ENCODE results near the gene CD248. TPM values are rescaled to one million over a fixed set of nuclear protein-coding genes. Genes with fewer than 3 reads are reported as not detected.
"Not testable (repeated sequence)": the region's sequence is repeated elsewhere in the genome, so short reads cannot be mapped to it uniquely, and the experiment has no call there.

The CD248 gene
- total RNA-seq, 1 donor, result 107 TPM

GRCh38 chr11:66277471-66278362 lies 39.1 kb downstream of the CD248 start, which contains the start of gene CNIH2:
TSS of gene CNIH2 (plus strand) at chr11:66278175. CDS start at chr11:66278457, 282 bp downstream.
- peak; percentile 98 for DNase-seq (ENCODE audit: insufficient read length, low spot score, missing footprints)
- Histone ChIP-seq H3K4me2 (ENCODE audit: insufficient read depth, low read length) (no peak within 1 kb of the TSS), H3K36me3 (ENCODE audit: insufficient read depth, low read length) (peaks cover 31% of the 10 kb centered on the region), H3K4me3 (ENCODE audit: insufficient read depth, low read length) (peak within 1 kb of the TSS; percentile 37), H3K79me2 (ENCODE audit: insufficient read depth, low read length) (no peaks in the 10 kb centered on the region), H2AFZ (ENCODE audit: low read length) (no peak within 1 kb of the TSS), H3K27ac (ENCODE audit: low read depth, low read length) (no peak within 1 kb of the TSS), H4K20me1 (ENCODE audit: insufficient read depth, low read length) (peaks cover 20% of the 10 kb centered on the region), H3K27me3 (ENCODE audit: insufficient read depth, low read length) (peaks cover 6% of the 10 kb centered on the region), H3K4me1 (ENCODE audit: insufficient read depth, low read length) (peaks cover 3% of the 10 kb centered on the region), H3K9me3 (ENCODE audit: low read depth, low read length) (no peaks in the 10 kb centered on the region)
- TF ChIP-seq, protein P1, sequence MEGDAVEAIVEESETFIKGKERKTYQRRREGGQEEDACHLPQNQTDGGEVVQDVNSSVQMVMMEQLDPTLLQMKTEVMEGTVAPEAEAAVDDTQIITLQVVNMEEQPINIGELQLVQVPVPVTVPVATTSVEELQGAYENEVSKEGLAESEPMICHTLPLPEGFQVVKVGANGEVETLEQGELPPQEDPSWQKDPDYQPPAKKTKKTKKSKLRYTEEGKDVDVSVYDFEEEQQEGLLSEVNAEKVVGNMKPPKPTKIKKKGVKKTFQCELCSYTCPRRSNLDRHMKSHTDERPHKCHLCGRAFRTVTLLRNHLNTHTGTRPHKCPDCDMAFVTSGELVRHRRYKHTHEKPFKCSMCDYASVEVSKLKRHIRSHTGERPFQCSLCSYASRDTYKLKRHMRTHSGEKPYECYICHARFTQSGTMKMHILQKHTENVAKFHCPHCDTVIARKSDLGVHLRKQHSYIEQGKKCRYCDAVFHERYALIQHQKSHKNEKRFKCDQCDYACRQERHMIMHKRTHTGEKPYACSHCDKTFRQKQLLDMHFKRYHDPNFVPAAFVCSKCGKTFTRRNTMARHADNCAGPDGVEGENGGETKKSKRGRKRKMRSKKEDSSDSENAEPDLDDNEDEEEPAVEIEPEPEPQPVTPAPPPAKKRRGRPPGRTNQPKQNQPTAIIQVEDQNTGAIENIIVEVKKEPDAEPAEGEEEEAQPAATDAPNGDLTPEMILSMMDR (IDR thresholded peaks at IDR 0.05; ENCODE audit: extremely low read depth, low read depth, low read length), result no peak

DNA sequence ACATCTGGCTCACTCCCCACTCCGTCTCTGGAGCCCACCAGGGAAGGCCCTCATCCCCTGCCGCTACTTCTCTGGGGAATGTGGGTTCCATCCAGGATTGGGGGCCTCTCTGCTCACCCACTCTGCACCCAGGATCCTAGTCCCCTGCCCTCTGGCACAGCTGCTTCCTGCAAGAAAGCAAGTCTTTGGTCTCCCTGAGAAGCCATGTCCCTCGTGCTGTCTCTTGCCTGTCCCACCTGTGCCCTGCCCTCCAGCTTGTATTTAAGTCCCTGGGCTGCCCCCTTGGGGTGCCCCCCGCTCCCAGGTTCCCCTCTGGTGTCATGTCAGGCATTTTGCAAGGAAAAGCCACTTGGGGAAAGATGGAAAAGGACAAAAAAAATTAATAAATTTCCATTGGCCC lies 39.8 kb downstream of the CD248 start:
- not testable (repeated sequence) for H3K4me2 ChIP-seq (ENCODE audit: insufficient read depth, low read length); H3K4me1 ChIP-seq (ENCODE audit: insufficient read depth, low read length); H3K79me2 ChIP-seq (ENCODE audit: insufficient read depth, low read length); DNase-seq (ENCODE audit: insufficient read length, low spot score, missing footprints); H2AFZ ChIP-seq (ENCODE audit: low read length); H3K27ac ChIP-seq (ENCODE audit: low read depth, low read length); H3K9me3 ChIP-seq (ENCODE audit: low read depth, low read length); H3K4me3 ChIP-seq (ENCODE audit: insufficient read depth, low read length); H3K27me3 ChIP-seq (ENCODE audit: insufficient read depth, low read length)
- Histone ChIP-seq H4K20me1 (ENCODE audit: insufficient read depth, low read length) (peaks cover 25% of the 10 kb centered on the region), H3K36me3 (ENCODE audit: insufficient read depth, low read length) (peaks cover 38% of the 10 kb centered on the region)

DNA sequence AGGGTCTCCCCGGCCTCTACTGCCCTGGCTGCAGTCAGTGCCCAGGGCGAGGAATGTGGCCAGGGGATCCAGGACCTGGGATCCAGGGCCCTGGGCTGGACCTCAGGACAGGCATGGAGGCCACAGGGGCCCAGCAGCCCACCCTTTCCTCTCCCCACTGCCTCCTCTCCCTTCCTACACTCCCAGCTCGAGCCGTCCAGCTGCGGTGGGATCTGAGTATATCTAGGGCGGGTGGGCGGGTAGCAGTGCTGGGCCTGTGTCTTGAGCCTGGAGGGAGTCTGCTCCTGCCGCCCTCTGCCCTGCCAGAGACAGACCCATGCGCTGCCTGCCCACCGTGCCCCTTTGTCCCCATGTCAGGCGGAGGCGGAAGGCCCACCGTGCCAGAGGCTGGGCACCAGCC lies 40.2 kb downstream of the CD248 start:
- not testable (repeated sequence) for H3K27me3 ChIP-seq (ENCODE audit: insufficient read depth, low read length); DNase-seq (ENCODE audit: insufficient read length, low spot score, missing footprints)
- peaks cover 23% of the 10 kb centered on the region for H4K20me1 ChIP-seq (ENCODE audit: insufficient read depth, low read length)

GRCh38 chr11:66275984-66276612 lies 40.7 kb downstream of the CD248 start:
- H3K9me3 ChIP-seq (ENCODE audit: low read depth, low read length), result no peaks in the 10 kb centered on the region
- peaks cover 44% of the 10 kb centered on the region for H3K36me3 ChIP-seq (ENCODE audit: insufficient read depth, low read length)
- H2AFZ ChIP-seq (ENCODE audit: low read length), result no peak overlapping the region
- H3K4me2 ChIP-seq (ENCODE audit: insufficient read depth, low read length), result no peak overlapping the region
- TF ChIP-seq, protein P1 (IDR thresholded peaks at IDR 0.05; ENCODE audit: extremely low read depth, low read depth, low read length), result no peak
- H3K79me2 ChIP-seq (ENCODE audit: insufficient read depth, low read length), result peaks cover 11% of the 10 kb centered on the region
- no peak overlapping the region for H3K27ac ChIP-seq (ENCODE audit: low read depth, low read length)
- H3K4me1 ChIP-seq (ENCODE audit: insufficient read depth, low read length), result no peaks in the 10 kb centered on the region
- H4K20me1 ChIP-seq (ENCODE audit: insufficient read depth, low read length), result peaks cover 26% of the 10 kb centered on the region
- no peak for DNase-seq (ENCODE audit: insufficient read length, low spot score, missing footprints)
- H3K27me3 ChIP-seq (ENCODE audit: insufficient read depth, low read length), result peaks cover 6% of the 10 kb centered on the region
- H3K4me3 ChIP-seq (ENCODE audit: insufficient read depth, low read length), result no peak overlapping the region

More for the DNA sequence above, 40.2 kb downstream of the CD248 start:
- not testable (repeated sequence) for H2AFZ ChIP-seq (ENCODE audit: low read length); H3K27ac ChIP-seq (ENCODE audit: low read depth, low read length); H3K79me2 ChIP-seq (ENCODE audit: insufficient read depth, low read length); H3K4me3 ChIP-seq (ENCODE audit: insufficient read depth, low read length); H3K4me1 ChIP-seq (ENCODE audit: insufficient read depth, low read length); H3K9me3 ChIP-seq (ENCODE audit: low read depth, low read length); H3K4me2 ChIP-seq (ENCODE audit: insufficient read depth, low read length)
- peaks cover 42% of the 10 kb centered on the region for H3K36me3 ChIP-seq (ENCODE audit: insufficient read depth, low read length)
